ENCODE results near the gene EIF5A2. TPM values are rescaled to one million over a fixed set of nuclear protein-coding genes. Genes with fewer than 3 reads are reported as not detected.

Gene EIF5A2
- total RNA-seq: 14.2 and 16.9 TPM in 2 replicates

GRCh38 chr3:170908235-170909116 is at the start of gene EIF5A2:
TSS of gene EIF5A2 (minus strand) at chr3:170908637. CDS start at chr3:170907806, 831 bp downstream.

GRCh38 chr3:170869645-170870593 is 38.5 kb downstream of the EIF5A2 start, which contains the start of gene RPL22L1:
TSS of gene RPL22L1 (minus strand) at chr3:170870195. CDS start at chr3:170870167, 28 bp downstream.

Other genes starting within 250 kb of the EIF5A2 start
- gene RPL22L1, start 38.4 kb downstream of the EIF5A2 start, total RNA-seq: 177 and 213 TPM in 2 replicates
- not detected in 2 replicates for gene SLC2A2, start 118.1 kb upstream of the EIF5A2 start, total RNA-seq